T-helper 17 cell (primary cell): Measurements from ENCODE around the gene ELF2. TPM values are rescaled to one million over a fixed set of nuclear protein-coding genes. Genes with fewer than 3 reads are reported as not detected.

Experiments used
- ATAC-seq: fragments of 150-1000 bp; cut with Tn5 transposase; 2 replicates; pipeline ENCODE4 v1.10.0; 2021; ENCODE audit warnings: mild to moderate bottlenecking, moderate library complexity
- DNase-seq, 3 donors: peaks; one replicate each; pipeline versions ENCODE4 v3.0.0 to v3.0.0-alpha.2; 2020 to 2021
- H3K9me3 ChIP-seq: one replicate; pipeline ENCODE4 v1.7.0; 2013; ENCODE audit warnings: low read length, mild to moderate bottlenecking; ENCODE audit not compliant: control insufficient read depth, poor library complexity, severe bottlenecking
- H3K27ac Mint-ChIP-seq: one replicate; pipeline ENCODE4 v1.8.0; 2022; ENCODE audit warnings: mild to moderate bottlenecking, moderate library complexity, mixed read lengths
- H3K27me3 Mint-ChIP-seq: one replicate; pipeline ENCODE4 v1.8.0; 2022; ENCODE audit warnings: mixed read lengths
- H3K36me3 Mint-ChIP-seq: one replicate; pipeline ENCODE4 v1.8.0; 2022; ENCODE audit warnings: low read depth, mixed read lengths
- H3K4me1 Mint-ChIP-seq: one replicate; pipeline ENCODE4 v1.8.0; 2022; ENCODE audit warnings: mild to moderate bottlenecking, mixed read lengths
- H3K4me3 Mint-ChIP-seq: one replicate; pipeline ENCODE4 v1.8.0; 2022; ENCODE audit warnings: mild to moderate bottlenecking, moderate library complexity, mixed read lengths
- total RNA-seq, 4 donors: library from RNA in 2 of 4; stranded (reverse) in 2 of 4; gene quantifications; one replicate each; pipeline ENCODE4 v1.2.3 and lab custom pipeline; 2022 to 2026

Gene ELF2
- total RNA-seq, 2 donors from 2014 or later = 59.8 to 80.6 TPM

DNA sequence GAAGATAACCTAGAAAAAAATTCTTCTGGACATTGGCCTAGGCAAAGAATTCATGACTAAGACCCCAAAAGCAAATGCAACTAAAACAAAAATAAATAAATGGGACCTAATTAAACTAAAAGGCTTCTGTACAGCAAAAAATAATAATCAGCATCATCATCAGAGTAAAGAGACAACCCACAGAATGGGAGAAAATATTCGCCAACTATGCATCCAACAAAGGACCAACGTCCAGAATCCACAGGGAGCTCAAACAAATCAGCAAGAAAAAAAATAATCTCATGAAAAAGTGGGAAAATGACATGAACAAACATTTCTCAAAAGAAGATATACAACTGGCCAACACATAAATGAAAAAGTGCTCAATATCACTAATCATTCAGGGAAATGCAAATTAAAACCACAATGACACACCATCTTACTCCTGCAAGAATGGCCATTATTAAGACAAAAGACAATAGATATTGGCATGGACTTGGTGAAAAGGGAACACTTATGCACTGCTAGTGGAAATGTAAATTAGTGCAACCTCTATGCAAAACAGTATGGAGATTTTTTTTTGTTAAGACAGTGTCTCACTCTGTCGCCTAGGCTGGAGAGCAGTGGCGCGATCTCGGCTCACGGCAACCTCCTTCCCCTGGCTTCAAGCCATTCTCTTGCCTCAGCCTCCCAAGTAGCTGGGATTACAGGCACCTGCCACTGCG is 29.9 kb downstream of the ELF2 start:
- no peaks in the 10 kb centered on the region for H3K27me3 Mint-ChIP-seq
- H3K36me3 Mint-ChIP-seq = peaks cover 5% of the 10 kb centered on the region
- no peak overlapping the region for H3K4me3 Mint-ChIP-seq
- no peaks in the 10 kb centered on the region for H3K9me3 ChIP-seq
- DNase-seq = no peak
- ATAC-seq = no peak
- no peak overlapping the region for H3K27ac Mint-ChIP-seq
- H3K4me1 Mint-ChIP-seq = peaks cover 19% of the 10 kb centered on the region

DNA sequence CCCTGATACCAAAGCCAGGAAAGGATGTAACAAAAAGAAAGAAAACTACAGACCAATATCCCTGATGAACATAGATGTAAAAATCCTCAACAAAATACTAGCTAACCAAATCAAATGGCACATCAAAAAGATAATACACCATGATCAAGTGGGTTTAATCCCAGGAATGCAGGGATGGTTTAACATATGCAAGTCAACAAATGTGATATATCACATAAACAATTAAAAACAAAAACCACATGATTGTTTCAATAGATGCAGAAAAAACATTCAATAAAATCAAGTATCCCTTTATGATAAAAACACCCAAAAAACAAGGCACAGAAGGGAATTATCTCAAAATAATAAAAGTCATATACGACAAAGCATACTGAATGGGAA is 31.5 kb downstream of the ELF2 start:
- Mint-ChIP-seq H3K4me3 (no peak overlapping the region), H3K36me3 (peaks cover 5% of the 10 kb centered on the region), H3K4me1 (peaks cover 31% of the 10 kb centered on the region), H3K27ac (no peak overlapping the region), H3K27me3 (no peaks in the 10 kb centered on the region)
- H3K9me3 ChIP-seq = no peaks in the 10 kb centered on the region
- ATAC-seq (no peak), DNase-seq (no peak)

- Mint-ChIP-seq H3K27ac (no peak overlapping the region), H3K36me3 (peaks cover 7% of the 10 kb centered on the region), H3K27me3 (no peaks in the 10 kb centered on the region), H3K4me3 (no peak overlapping the region), H3K4me1 (peaks cover 34% of the 10 kb centered on the region)
- peak; percentile 18 for ATAC-seq
- H3K9me3 ChIP-seq = no peaks in the 10 kb centered on the region
- no peak for DNase-seq
These were observed 32.0 kb downstream of the ELF2 start for GRCh38 chr4:139144911-139145551.

DNA sequence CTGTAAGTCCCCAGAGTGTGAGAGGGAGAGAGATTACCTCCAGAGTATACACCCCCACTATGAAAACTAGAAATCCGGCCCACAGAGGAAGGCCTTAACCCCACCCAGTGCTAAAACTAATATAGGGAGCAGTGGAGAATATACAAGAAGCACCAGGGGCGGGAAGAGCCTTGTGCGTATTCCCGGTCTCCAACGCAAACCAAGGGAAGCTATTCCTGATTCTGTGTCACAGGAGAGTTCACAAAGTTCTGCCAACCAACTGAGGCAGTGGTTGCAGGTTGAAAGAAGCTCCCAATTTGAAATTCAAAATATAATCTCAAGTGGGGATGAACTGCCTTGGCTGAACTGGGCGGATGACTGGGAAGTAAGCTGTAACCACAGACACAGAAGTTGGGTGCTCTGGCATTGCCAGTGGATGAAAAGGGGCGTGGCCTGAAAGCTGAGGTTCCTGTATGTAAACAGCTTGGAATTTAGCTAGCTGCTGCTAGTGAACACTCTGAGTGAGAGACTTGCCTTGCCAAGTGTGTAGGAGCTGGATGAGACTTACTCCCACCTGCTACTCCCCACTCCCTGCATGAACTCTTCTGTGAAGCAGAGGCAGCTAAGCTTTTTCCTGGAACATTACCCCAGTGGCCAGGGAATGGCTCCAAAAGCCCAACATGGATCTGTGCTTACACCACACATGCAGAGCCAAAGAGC is 32.7 kb downstream of the ELF2 start:
- no peak for ATAC-seq
- H3K9me3 ChIP-seq = no peaks in the 10 kb centered on the region
- H3K27me3 Mint-ChIP-seq = no peaks in the 10 kb centered on the region
- no peak overlapping the region for H3K4me3 Mint-ChIP-seq
- peaks cover 7% of the 10 kb centered on the region for H3K36me3 Mint-ChIP-seq
- DNase-seq = no peak
- H3K4me1 Mint-ChIP-seq = peaks cover 34% of the 10 kb centered on the region
- H3K27ac Mint-ChIP-seq = no peak overlapping the region

DNA sequence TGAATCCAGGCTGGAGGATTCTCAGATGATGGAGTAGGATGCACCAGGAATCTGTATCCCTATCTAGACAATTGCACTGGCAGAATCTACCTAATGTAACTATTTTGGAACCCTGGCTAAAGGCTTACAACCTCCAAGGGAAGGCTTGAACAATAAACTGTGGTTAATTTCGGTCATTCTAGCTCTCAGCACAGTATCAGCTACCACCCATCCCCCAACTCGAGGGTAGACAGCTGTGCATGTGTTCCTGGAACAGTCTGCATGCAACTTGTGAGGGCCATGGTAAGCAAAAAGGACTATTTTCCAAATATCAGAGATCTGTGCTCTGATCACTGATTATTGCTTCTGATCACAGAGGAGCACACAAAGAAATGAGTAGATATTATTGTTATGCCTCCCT is 34.0 kb downstream of the ELF2 start:
- H3K9me3 ChIP-seq = no peaks in the 10 kb centered on the region
- H3K27me3 Mint-ChIP-seq = no peaks in the 10 kb centered on the region
- H3K4me1 Mint-ChIP-seq = peaks cover 30% of the 10 kb centered on the region
- peak overlapping the region; percentile 8 for H3K27ac Mint-ChIP-seq
- DNase-seq (no peak), ATAC-seq (no peak)
- peaks cover 7% of the 10 kb centered on the region for H3K36me3 Mint-ChIP-seq
- H3K4me3 Mint-ChIP-seq = no peak overlapping the region

DNA sequence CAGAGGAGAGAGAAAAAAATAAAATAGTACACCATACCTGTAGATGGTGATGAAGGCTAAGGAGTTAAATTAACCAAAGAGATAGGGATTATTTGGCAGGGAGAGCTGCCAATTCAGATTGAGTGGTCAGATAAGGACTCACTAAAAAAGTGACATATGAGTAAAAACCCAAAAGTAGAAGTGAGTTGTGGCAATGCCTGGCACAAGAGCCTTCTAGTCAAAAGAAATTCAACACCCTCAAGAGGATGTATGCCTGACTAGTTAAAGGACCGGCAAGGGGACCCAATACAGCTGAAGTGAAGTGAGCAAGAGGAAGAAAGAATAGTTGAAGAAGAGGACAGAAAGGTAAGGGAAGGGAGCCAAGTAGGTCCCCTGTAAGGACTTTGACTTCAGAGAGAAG is 34.9 kb downstream of the ELF2 start:
- H3K4me3 Mint-ChIP-seq = no peak overlapping the region
- H3K27me3 Mint-ChIP-seq = no peaks in the 10 kb centered on the region
- H3K4me1 Mint-ChIP-seq = peaks cover 30% of the 10 kb centered on the region

DNA sequence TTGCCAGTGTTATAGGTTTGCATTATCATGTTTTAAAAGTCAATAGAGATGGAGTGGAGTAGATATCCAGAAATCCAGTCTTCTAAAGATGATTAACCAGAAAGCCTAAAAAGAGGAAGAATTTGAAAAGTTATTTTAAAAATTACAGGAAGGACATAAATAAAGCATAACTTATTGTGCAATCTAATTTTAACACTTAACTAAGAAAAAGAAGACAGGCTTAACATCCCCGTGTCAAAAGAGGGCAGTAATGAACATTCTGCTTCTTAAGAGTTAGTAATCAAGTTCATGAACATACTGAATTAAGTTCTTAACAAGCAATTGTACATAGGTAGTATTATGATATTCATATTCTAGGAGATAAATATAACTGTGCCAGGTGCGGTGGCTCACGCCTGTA is 39.3 kb downstream of the ELF2 start:
- Mint-ChIP-seq H3K36me3 (peaks cover 8% of the 10 kb centered on the region), H3K4me3 (no peak overlapping the region), H3K27ac (no peak overlapping the region), H3K4me1 (peaks cover 21% of the 10 kb centered on the region), H3K27me3 (no peaks in the 10 kb centered on the region)
- no peaks in the 10 kb centered on the region for H3K9me3 ChIP-seq
- no peak for DNase-seq
- ATAC-seq = no peak

More for the DNA sequence above, 34.9 kb downstream of the ELF2 start:
- ATAC-seq (no peak), DNase-seq (no peak)
- no peaks in the 10 kb centered on the region for H3K9me3 ChIP-seq
- H3K27ac Mint-ChIP-seq = peak overlapping the region; percentile 24
- peaks cover 10% of the 10 kb centered on the region for H3K36me3 Mint-ChIP-seq

DNA sequence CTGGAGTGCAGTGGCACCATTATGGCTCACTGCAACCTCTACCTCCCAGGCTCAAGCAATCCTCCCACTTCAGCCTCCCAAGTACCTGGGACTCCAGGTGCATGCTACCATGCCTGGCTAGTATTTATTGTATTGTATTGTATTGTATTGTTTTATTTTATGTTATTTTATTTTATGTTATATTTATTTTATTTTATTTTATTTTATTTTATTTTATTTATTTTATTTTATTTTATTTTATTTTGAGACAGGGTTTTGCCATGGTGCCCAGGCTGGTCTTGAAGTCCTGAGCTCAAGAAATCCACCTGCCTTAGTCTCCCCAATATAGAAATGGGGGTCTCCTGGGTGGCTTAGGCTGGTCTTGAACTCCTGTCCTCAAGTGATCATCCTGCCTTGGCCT is 42.6 kb downstream of the ELF2 start:
- H3K9me3 ChIP-seq = no peaks in the 10 kb centered on the region
- peaks cover 13% of the 10 kb centered on the region for H3K36me3 Mint-ChIP-seq
- H3K27ac Mint-ChIP-seq = no peak overlapping the region
- DNase-seq = no peak
- no peak for ATAC-seq
- H3K27me3 Mint-ChIP-seq = no peaks in the 10 kb centered on the region
- no peak overlapping the region for H3K4me3 Mint-ChIP-seq
- peaks cover 5% of the 10 kb centered on the region for H3K4me1 Mint-ChIP-seq

- no peaks in the 10 kb centered on the region for H3K9me3 ChIP-seq
- Mint-ChIP-seq H3K4me3 (no peak overlapping the region), H3K27me3 (no peaks in the 10 kb centered on the region), H3K36me3 (peaks cover 15% of the 10 kb centered on the region), H3K27ac (no peak overlapping the region), H3K4me1 (peaks cover 10% of the 10 kb centered on the region)
- DNase-seq = no peak
- no peak for ATAC-seq
These were observed 45.7 kb downstream of the ELF2 start for GRCh38 chr4:139131209-139131870.

GRCh38 chr4:139129206-139129605 is 47.8 kb downstream of the ELF2 start:
- H3K4me3 Mint-ChIP-seq = no peak overlapping the region
- no peak for ATAC-seq
- no peak for DNase-seq

DNA sequence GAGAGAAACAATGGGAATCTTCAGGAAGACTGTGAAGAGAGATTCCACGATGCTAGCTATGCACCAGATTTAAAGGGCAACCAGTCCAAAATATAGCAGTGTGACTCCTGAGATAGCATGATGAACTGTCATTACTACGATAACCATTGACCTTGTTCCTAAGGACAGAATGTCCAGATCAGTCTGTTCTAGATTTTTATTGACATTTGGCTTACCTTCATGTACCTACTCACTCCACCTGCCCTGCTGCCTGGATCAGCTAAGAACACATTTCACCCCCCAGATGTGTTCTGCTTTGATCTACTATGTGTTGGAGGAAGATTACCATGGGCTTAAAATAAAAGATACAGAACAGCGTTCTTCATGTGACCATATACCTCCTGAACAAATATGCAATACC is 50.1 kb downstream of the ELF2 start:
- DNase-seq (no peak), ATAC-seq (no peak)
- peaks cover 8% of the 10 kb centered on the region for H3K36me3 Mint-ChIP-seq
- no peaks in the 10 kb centered on the region for H3K9me3 ChIP-seq
- H3K4me3 Mint-ChIP-seq = no peak overlapping the region
- no peak overlapping the region for H3K27ac Mint-ChIP-seq
- H3K4me1 Mint-ChIP-seq = peaks cover 6% of the 10 kb centered on the region
- H3K27me3 Mint-ChIP-seq = no peaks in the 10 kb centered on the region

More at GRCh38 chr4:139129206-139129605, 47.8 kb downstream of the ELF2 start:
- H3K4me1 Mint-ChIP-seq = peaks cover 10% of the 10 kb centered on the region
- no peaks in the 10 kb centered on the region for H3K9me3 ChIP-seq
- H3K27ac Mint-ChIP-seq = peak overlapping the region; percentile 0
- peaks cover 13% of the 10 kb centered on the region for H3K36me3 Mint-ChIP-seq
- H3K27me3 Mint-ChIP-seq = no peaks in the 10 kb centered on the region

- H3K4me3 Mint-ChIP-seq = no peak overlapping the region
- H3K9me3 ChIP-seq = no peaks in the 10 kb centered on the region
- DNase-seq = no peak
- no peak overlapping the region for H3K27ac Mint-ChIP-seq
- peaks cover 9% of the 10 kb centered on the region for H3K4me1 Mint-ChIP-seq
- H3K36me3 Mint-ChIP-seq = peaks cover 5% of the 10 kb centered on the region
- no peaks in the 10 kb centered on the region for H3K27me3 Mint-ChIP-seq
- no peak for ATAC-seq
These were observed 53.1 kb downstream of the ELF2 start for GRCh38 chr4:139123910-139124309.

GRCh38 chr4:139118365-139118764 is 58.7 kb downstream of the ELF2 start:
- no peak overlapping the region for H3K4me3 Mint-ChIP-seq
- ATAC-seq (no peak), DNase-seq (no peak)
- H3K27ac Mint-ChIP-seq = no peak overlapping the region
- no peaks in the 10 kb centered on the region for H3K27me3 Mint-ChIP-seq
- peaks cover 3% of the 10 kb centered on the region for H3K36me3 Mint-ChIP-seq
- H3K9me3 ChIP-seq = no peaks in the 10 kb centered on the region
- peaks cover 4% of the 10 kb centered on the region for H3K4me1 Mint-ChIP-seq
